HepG2 (cell line): ENCODE data around the gene HLA-F. TPM values are rescaled to one million over a fixed set of nuclear protein-coding genes. Genes with fewer than 3 reads are reported as not detected.

Experiments used
- ARHGAP35 ChIP-seq: sonication (generic); formaldehyde crosslinking; IDR thresholded peaks from 2 replicates; pipeline ENCODE4 v1.9.0; 2022; ENCODE audit warnings: mild to moderate bottlenecking, inconsistent platforms, moderate library complexity, missing genetic modification reagents, borderline replicate concordance
- BRCA1 ChIP-seq: sonication (generic); formaldehyde crosslinking; IDR thresholded peaks from 2 replicates; pipeline ENCODE4 v1.4.0; 2020; ENCODE audit warnings: missing genetic modification reagents
- HIVEP1 ChIP-seq: sonication (generic); formaldehyde crosslinking; IDR thresholded peaks from 2 replicates; pipeline ENCODE4 v1.4.0; 2020; ENCODE audit warnings: mild to moderate bottlenecking, missing genetic modification reagents
- HOXA3 ChIP-seq: sonication (generic); formaldehyde crosslinking; IDR thresholded peaks from 2 replicates; pipeline ENCODE4 v1.5.0; 2020; ENCODE audit warnings: missing genetic modification reagents
- KDM5A ChIP-seq: fragments of 200-600 bp; sonication (generic); IDR thresholded peaks from 2 replicates; pipeline ENCODE4 v1.7.0; 2018; ENCODE audit warnings: antibody characterized with exemption, mild to moderate bottlenecking, low read length, borderline replicate concordance
- KLF12 ChIP-seq: sonication (generic); formaldehyde crosslinking; IDR thresholded peaks from 2 replicates; pipeline ENCODE4 v1.4.0; 2020; ENCODE audit warnings: missing genetic modification reagents, borderline replicate concordance
- KMT2B ChIP-seq: IDR thresholded peaks from 2 replicates; pipeline ENCODE4 v1.6.1; 2016; ENCODE audit warnings: missing genetic modification reagents, missing compliant biosample characterization
- MIER3 ChIP-seq: IDR thresholded peaks from 2 replicates; pipeline ENCODE4 v1.6.1; 2016; ENCODE audit warnings: missing compliant biosample characterization, borderline replicate concordance
- MNT ChIP-seq: fragments of 450-650 bp; IDR thresholded peaks from 2 replicates; pipeline ENCODE4 v1.6.1; 2016
- NFIB ChIP-seq: sonication (generic); formaldehyde crosslinking; IDR thresholded peaks from 2 replicates; pipeline ENCODE4 v1.9.0; 2021; ENCODE audit warnings: missing genetic modification reagents, mild to moderate bottlenecking, borderline replicate concordance
- NONO ChIP-seq, 2 experiments: fragments of 450-650 bp in 1 of 2; sonication (generic) in 1 of 2; formaldehyde crosslinking in 1 of 2; IDR thresholded peaks in 1 of 2; conservative IDR thresholded peaks in 1 of 2; 2 replicates each; pipeline versions ENCODE4 v1.6.1 to v1.8.0; 2017 to 2022; ENCODE audit warnings: mild to moderate bottlenecking in 1 of 2, missing genetic modification reagents in 1 of 2, moderate library complexity in 1 of 2
- PRDM15 ChIP-seq: sonication (generic); formaldehyde crosslinking; IDR thresholded peaks from 2 replicates; pipeline ENCODE4 v1.4.0; 2020; ENCODE audit warnings: missing genetic modification reagents
- SPEN ChIP-seq: sonication (generic); formaldehyde crosslinking; IDR thresholded peaks from 2 replicates; pipeline ENCODE4 v1.5.1; 2020; ENCODE audit warnings: low read depth, mild to moderate bottlenecking, missing genetic modification reagents
- ZBTB14 ChIP-seq: sonication (generic); formaldehyde crosslinking; IDR thresholded peaks from 2 replicates; pipeline ENCODE4 v1.4.0; 2020; ENCODE audit warnings: missing genetic modification reagents
- ZNF44 ChIP-seq: sonication (generic); formaldehyde crosslinking; IDR thresholded peaks from 2 replicates; pipeline ENCODE4 v1.5.1; 2020; ENCODE audit warnings: mild to moderate bottlenecking, missing genetic modification reagents
- ZNF446 ChIP-seq: sonication (generic); formaldehyde crosslinking; IDR thresholded peaks from 2 replicates; pipeline ENCODE4 v1.5.0; 2020; ENCODE audit warnings: mild to moderate bottlenecking, missing genetic modification reagents
- ZNF589 ChIP-seq: sonication (generic); formaldehyde crosslinking; conservative IDR thresholded peaks from 2 replicates; pipeline ENCODE4 v1.8.0; 2022; ENCODE audit warnings: mild to moderate bottlenecking, moderate library complexity, missing genetic modification reagents
- ZNF7 ChIP-seq: IDR thresholded peaks from 2 replicates; pipeline ENCODE4 v1.6.1; 2016; ENCODE audit warnings: missing biosample characterization, missing genetic modification reagents
- ZNF773 ChIP-seq: sonication (generic); formaldehyde crosslinking; IDR thresholded peaks from 2 replicates; pipeline ENCODE4 v1.4.0; 2020; ENCODE audit warnings: missing genetic modification reagents, borderline replicate concordance
- ZNF780A ChIP-seq: sonication (generic); formaldehyde crosslinking; IDR thresholded peaks from 2 replicates; pipeline ENCODE4 v1.8.0; 2022; ENCODE audit warnings: mild to moderate bottlenecking, missing genetic modification reagents, moderate library complexity
- polyA plus RNA-seq, 8 experiments: library from polyadenylated mRNA; depleted of rRNA in 3 of 8; stranded (reverse) in 7 of 8; unstranded in 1 of 8; fragments of >200 nt; fragmentation: Illumina TruSeq in 4 of 8; extraction: Trizol in 4 of 8; gene quantifications; 2 replicates each; pipeline versions ENCODE4 v1.2.1 to v1.2.3, GENCODE V29; 2011 to 2016; ENCODE audit warnings: low read depth in 4 of 8, missing spikeins in 1 of 8, mixed read lengths in 1 of 8; ENCODE audit not compliant: insufficient read depth in 1 of 8
- total RNA-seq, 5 experiments: library from RNA; depleted of rRNA; stranded (reverse); fragments of >200 nt; fragmentation: Illumina TruSeq; extraction: Trizol; gene quantifications; 2 replicates each; pipeline ENCODE4 v1.2.3, GENCODE V29; 2016; ENCODE audit warnings: low read depth in 1 of 5
- TF ChIP-seq, protein P1 (sequence below): sonication (generic); formaldehyde crosslinking; IDR thresholded peaks from 2 replicates; pipeline ENCODE4 v1.4.0; 2020; ENCODE audit warnings: missing genetic modification reagents, mild to moderate bottlenecking, borderline replicate concordance

The HLA-F gene
- total and polyA plus RNA-seq, 2 of the 13 experiments (the other 11 are each of a cell fraction or from before 2014, with no cell fraction given), result 6.0 to 6.1 TPM

DNA sequence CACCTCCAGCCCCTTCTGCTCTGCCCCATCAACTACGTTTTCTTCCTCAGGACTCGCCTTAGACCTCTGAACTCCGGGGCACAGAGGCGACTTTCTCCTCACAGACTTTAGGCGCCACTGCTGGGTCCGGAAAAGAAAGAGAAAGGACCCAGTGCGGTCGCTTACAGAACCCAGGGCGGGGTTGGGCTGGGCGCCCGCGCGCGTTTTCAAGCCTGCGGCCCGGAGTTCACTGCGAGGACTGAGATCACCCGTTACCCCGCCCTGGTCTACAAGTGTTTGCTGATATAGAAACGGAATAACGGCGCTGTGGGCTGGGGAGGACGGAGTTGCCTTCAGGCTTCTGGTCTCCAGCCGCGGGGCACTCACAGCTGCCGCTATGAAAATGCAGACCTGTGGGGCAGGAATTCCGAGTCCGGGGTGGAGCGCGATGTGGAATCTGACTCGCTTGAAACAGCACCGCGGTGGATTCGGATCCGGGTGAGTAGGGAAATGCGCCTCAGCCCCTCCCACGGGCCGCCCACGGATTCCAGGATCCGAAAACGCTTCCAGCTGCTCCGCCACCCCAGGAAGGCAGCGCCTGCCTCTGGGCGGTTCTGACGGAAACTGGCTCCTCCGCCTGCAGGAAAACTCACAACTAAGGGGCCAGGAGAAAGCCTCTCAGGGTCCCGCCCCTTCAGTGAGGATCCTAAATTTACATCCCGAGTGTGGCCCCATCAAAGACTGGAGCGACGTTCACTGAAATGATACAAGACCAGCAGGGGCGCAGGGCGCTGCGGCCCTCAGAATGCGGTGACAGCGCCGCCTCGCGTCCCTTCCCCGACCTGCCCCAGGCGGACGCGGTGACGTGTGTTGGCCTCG, 29.4 kb downstream of the HLA-F start (continued):
- no peak for TF ChIP-seq ZNF780A
- TF ChIP-seq NONO (IDR thresholded peaks at IDR 0.05), result no peak
- TF ChIP-seq NONO (CRISPR knock-in tag; conservative IDR thresholded peaks at IDR 0.05), result peak; percentile 74; the same call in 1 of the 2 replicates
- no peak for TF ChIP-seq ZNF44 (CRISPR knock-in tag)
- TF ChIP-seq MNT, result no peak
- TF ChIP-seq ZNF773 (CRISPR knock-in tag), result no peak
- no peak for TF ChIP-seq ZNF589 (CRISPR knock-in tag)
- TF ChIP-seq ZNF446, result no peak
- TF ChIP-seq, protein P1, sequence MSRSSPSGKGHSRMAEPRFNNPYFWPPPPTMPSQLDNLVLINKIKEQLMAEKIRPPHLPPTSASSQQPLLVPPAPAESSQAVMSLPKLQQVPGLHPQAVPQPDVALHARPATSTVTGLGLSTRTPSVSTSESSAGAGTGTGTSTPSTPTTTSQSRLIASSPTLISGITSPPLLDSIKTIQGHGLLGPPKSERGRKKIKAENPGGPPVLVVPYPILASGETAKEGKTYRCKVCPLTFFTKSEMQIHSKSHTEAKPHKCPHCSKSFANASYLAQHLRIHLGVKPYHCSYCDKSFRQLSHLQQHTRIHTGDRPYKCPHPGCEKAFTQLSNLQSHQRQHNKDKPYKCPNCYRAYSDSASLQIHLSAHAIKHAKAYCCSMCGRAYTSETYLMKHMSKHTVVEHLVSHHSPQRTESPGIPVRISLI (CRISPR knock-in tag), result no peak; the same call in 1 of the 2 replicates
- TF ChIP-seq HOXA3, result peak; percentile 50; the same call in 1 of the 2 replicates
- TF ChIP-seq BRCA1 (CRISPR knock-in tag), result no peak
- 0 out of 2 replicates have a peak, but pooled peaks have one; percentile 65 for TF ChIP-seq PRDM15 (CRISPR knock-in tag)
- no peak for TF ChIP-seq ZNF7
- no peak for TF ChIP-seq KDM5A
- TF ChIP-seq ARHGAP35, result no peak
- TF ChIP-seq KLF12 (CRISPR knock-in tag), result no peak
- TF ChIP-seq NFIB, result no peak
- TF ChIP-seq HIVEP1 (CRISPR knock-in tag), result peak; percentile 14; the same call in 1 of the 2 replicates
- TF ChIP-seq KMT2B (CRISPR knock-in tag), result no peak
- TF ChIP-seq SPEN (CRISPR knock-in tag), result peak; percentile 59; the same call in 1 of the 2 replicates
- 0 out of 2 replicates have a peak, but pooled peaks have one; percentile 30 for TF ChIP-seq MIER3
- no peak for TF ChIP-seq ZBTB14
